Sigmoid colon (tissue), 7 donors: ENCODE results near the gene CSF3. TPM values are rescaled to one million over a fixed set of nuclear protein-coding genes. Genes with fewer than 3 reads are reported as not detected.

Source experiments
- DNase-seq: peaks from one replicate; pipeline ENCODE4 v3.0.0-alpha.2; 2019
- H3K27ac ChIP-seq, 4 donors: fragments of 200-600 bp; sonication (generic); one replicate each; pipeline ENCODE4 v1.5.1; 2016 to 2019; ENCODE audit warnings: mild to moderate bottlenecking in 1 of 4
- H3K27me3 ChIP-seq, 3 donors: fragments of 200-600 bp; sonication (generic); one replicate each; pipeline ENCODE4 v1.5.1; 2019; ENCODE audit warnings: mild to moderate bottlenecking in 1 of 3
- H3K36me3 ChIP-seq, 4 donors: fragments of 200-600 bp; sonication (generic); one replicate each; pipeline ENCODE4 v1.5.1; 2016 to 2019
- H3K4me1 ChIP-seq, 4 donors: fragments of 200-600 bp; sonication (generic); one replicate each; pipeline ENCODE4 v1.5.1; 2017 to 2019
- H3K4me3 ChIP-seq, 4 donors: fragments of 200-600 bp; sonication (generic); one replicate each; pipeline ENCODE4 v1.5.1; 2017 to 2019; ENCODE audit warnings: mild to moderate bottlenecking in 2 of 4, moderate library complexity in 1 of 4
- H3K9me3 ChIP-seq, 4 donors: fragments of 200-600 bp in 3 of 4; sonication (generic) in 3 of 4; one replicate each; pipeline versions ENCODE4 v1.5.1 to v1.6.1; 2013 to 2019
- CTCF ChIP-seq, 4 experiments: fragments of 450-650 bp in 3 of 4; fragments of 200-600 bp in 1 of 4; IDR thresholded peaks; one replicate each; pipeline ENCODE4 v1.5.1; 2016 to 2019; ENCODE audit warnings: antibody characterized with exemption in 4 of 4, mild to moderate bottlenecking in 3 of 4, moderate library complexity in 2 of 4
- EP300 ChIP-seq, 4 donors: sonication (generic); formaldehyde crosslinking; IDR thresholded peaks; one replicate each; pipeline ENCODE4 v1.6.1; 2017; ENCODE audit warnings: antibody characterized with exemption in 4 of 4
- POLR2A ChIP-seq, 2 donors: fragments of 450-650 bp; IDR thresholded peaks; one replicate each; pipeline ENCODE4 v1.6.1; 2016; ENCODE audit warnings: antibody characterized with exemption in 2 of 2, mild to moderate bottlenecking in 2 of 2, moderate library complexity in 2 of 2
- POLR2AphosphoS5 ChIP-seq, 4 donors: sonication (generic); formaldehyde crosslinking; IDR thresholded peaks; one replicate each; pipeline ENCODE4 v1.6.1; 2017; ENCODE audit warnings: antibody characterized with exemption in 4 of 4
- WGBS, 2 donors: extraction: QIAGEN DNeasy Blood & Tissue Kit; methylation state at CpG; one replicate each; pipeline ENCODE4 v1.1.7; 2013; 5-methylcytosine and 5-hydroxymethylcytosine counted together
- intact Hi-C: fragments of 100-400 bp; cut with DNase I; formaldehyde crosslinking; loops from one replicate; pipeline ENCODE4 v1.15.1; 2023
- polyA plus RNA-seq, 3 donors: library from polyadenylated mRNA; stranded (reverse); fragments of 200-250 nt; gene quantifications; one replicate each; pipeline ENCODE4 v1.2.3, GENCODE V29; 2013
- total RNA-seq, 4 donors: library from RNA; depleted of rRNA; stranded (reverse); fragments of >200 nt; gene quantifications; one replicate each; pipeline ENCODE4 v1.1.0, GENCODE V29; 2016
- donor health status: healthy with polysubstance abuse.
- donor health status: Bipolar disorder and iron deficiency.
- donor health status: healthy.

The CSF3 gene
- total and polyA plus RNA-seq, 7 donors: 1.2 to 23.3 (median 3.1) TPM; not detected in 4

GRCh38 chr17:40033339-40033738 lies 18.1 kb downstream of the CSF3 start:
- no peak for DNase-seq
- Histone ChIP-seq H3K9me3 (no peaks in the 10 kb centered on the region), H3K27me3 (no peaks in the 10 kb centered on the region), H3K36me3 (peaks cover 14 to 76% (median 48%) of the 10 kb centered on the region in 4 donors), H3K4me3 (no peak overlapping the region), H3K27ac (peak overlapping the region; percentile 70 to 86 (median 72)), H3K4me1 (peaks cover 0 to 55% (median 47%) of the 10 kb centered on the region in 4 donors)
- TF ChIP-seq EP300 (IDR thresholded peaks at IDR 0.05) (no peak), POLR2A (IDR thresholded peaks at IDR 0.05) (no peak), POLR2AphosphoS5 (IDR thresholded peaks at IDR 0.05) (peak in 1 of 4 donors; percentile 44)
- WGBS, 2 donors: 79 to 90% methylated on average over 8 of the region's 8 CpGs
- intact Hi-C loops: no loop called here

- intact Hi-C loops: loop anchor here (5.0 kb wide), 1 partner anchor 43 kb away; no protein-coding TSS in a partner anchor
- WGBS, 2 donors: 71 to 82% methylated on average over 8 of the region's 8 CpGs
- no peak for DNase-seq
- no peak for TF ChIP-seq POLR2AphosphoS5 (IDR thresholded peaks at IDR 0.05)
- no peak for TF ChIP-seq CTCF (IDR thresholded peaks at IDR 0.05)
- TF ChIP-seq POLR2A (IDR thresholded peaks at IDR 0.05): no peak
- no peak for TF ChIP-seq EP300 (IDR thresholded peaks at IDR 0.05)
- Histone ChIP-seq H3K27me3 (no peaks in the 10 kb centered on the region), H3K4me1 (peaks cover 0 to 66% (median 57%) of the 10 kb centered on the region in 4 donors), H3K36me3 (peaks cover 6 to 63% (median 37%) of the 10 kb centered on the region in 4 donors), H3K27ac (peak overlapping the region in 3 of 4 donors; percentile 70 to 86 (median 70)), H3K4me3 (no peak overlapping the region), H3K9me3 (no peaks in the 10 kb centered on the region)
Observed at GRCh38 chr17:40034426-40035161, 19.4 kb downstream of the CSF3 start.

GRCh38 chr17:40035162-40035559 lies 19.9 kb downstream of the CSF3 start:
- TF ChIP-seq POLR2AphosphoS5 (IDR thresholded peaks at IDR 0.05) (no peak), CTCF (IDR thresholded peaks at IDR 0.05) (peak in 3 of 4 experiments; percentile 38 to 58 (median 53))
- Histone ChIP-seq H3K4me1 (peaks cover 0 to 66% (median 57%) of the 10 kb centered on the region in 4 donors), H3K36me3 (peaks cover 6 to 58% (median 31%) of the 10 kb centered on the region in 4 donors), H3K4me3 (no peak overlapping the region), H3K27ac (peak overlapping the region in 3 of 4 donors; percentile 70 to 86 (median 70)), H3K27me3 (no peaks in the 10 kb centered on the region), H3K9me3 (no peaks in the 10 kb centered on the region)
- 30 to 60% methylated on average over 12 of the region's 12 CpGs for WGBS, 2 donors
- no peak for DNase-seq
- intact Hi-C loops: loop anchor here (5.0 kb wide), 1 partner anchor 42 kb away; no protein-coding TSS in a partner anchor

- intact Hi-C loops: loop anchor here (2.0 to 5.0 kb wide), 2 partner anchors 38 to 72 kb away; no protein-coding TSS in a partner anchor
Observed at GRCh38 chr17:40038882-40039513, 23.8 kb downstream of the CSF3 start.

More at GRCh38 chr17:40038882-40039513, 23.8 kb downstream of the CSF3 start:
- Histone ChIP-seq H3K36me3 (peaks cover 0 to 38% (median 9%) of the 10 kb centered on the region in 4 donors), H3K4me3 (no peak overlapping the region), H3K4me1 (peaks cover 0 to 41% (median 35%) of the 10 kb centered on the region in 4 donors), H3K9me3 (no peaks in the 10 kb centered on the region), H3K27me3 (no peaks in the 10 kb centered on the region), H3K27ac (peak overlapping the region; percentile 80 to 86 (median 84))
- WGBS, 2 donors: 33 to 54% methylated on average over 11 of the region's 11 CpGs
- DNase-seq: peak; percentile 96
- peak; percentile 77 to 85 (median 83) for TF ChIP-seq CTCF (IDR thresholded peaks at IDR 0.05)
- TF ChIP-seq EP300 (IDR thresholded peaks at IDR 0.05): peak; percentile 17 to 83 (median 70)
- TF ChIP-seq POLR2A (IDR thresholded peaks at IDR 0.05): no peak
- peak; percentile 63 to 86 (median 82) for TF ChIP-seq POLR2AphosphoS5 (IDR thresholded peaks at IDR 0.05)
